Mononuclear cell (primary cell): ENCODE data around the gene ZNF460. TPM values are rescaled to one million over a fixed set of nuclear protein-coding genes. Genes with fewer than 3 reads are reported as not detected.

Source experiments
- total RNA-seq: library from RNA; depleted of rRNA; stranded (reverse); fragments of >200 nt; gene quantifications from one replicate; pipeline ENCODE4 v1.2.3, GENCODE V29; 2012

Gene ZNF460
- total RNA-seq, 1 donor = 90.5 TPM

Other genes starting within 250 kb of the ZNF460 start
- not detected for gene USP29, start 160.5 kb upstream of the ZNF460 start, total RNA-seq
- gene ZIM3, start 135.3 kb upstream of the ZNF460 start, total RNA-seq = 0.10 TPM
- not detected for gene DUXA, start 113.0 kb upstream of the ZNF460 start, total RNA-seq
- 37.5 TPM for gene ZNF264, start 89.0 kb upstream of the ZNF460 start, total RNA-seq
- gene AURKC, start 49.5 kb upstream of the ZNF460 start, total RNA-seq = 0.31 TPM
- 78.5 TPM for gene ZNF805, start 39.9 kb upstream of the ZNF460 start, total RNA-seq
- gene ZNF543, start 40.0 kb downstream of the ZNF460 start, total RNA-seq = 5.6 TPM
- gene ZNF304, start 70.8 kb downstream of the ZNF460 start, total RNA-seq = 4.5 TPM
- 10.9 TPM for gene TRAPPC2B, start 83.1 kb downstream of the ZNF460 start, total RNA-seq
- 1.0 TPM for gene ZNF547, start 83.1 kb downstream of the ZNF460 start, total RNA-seq
- 46.3 TPM for gene ZNF548, start 109.4 kb downstream of the ZNF460 start, total RNA-seq
- gene ZNF17, start 130.7 kb downstream of the ZNF460 start, total RNA-seq = 8.1 TPM
- gene ZNF749, start 154.8 kb downstream of the ZNF460 start, total RNA-seq = 5.0 TPM
- gene VN1R1, start 176.7 kb downstream of the ZNF460 start, total RNA-seq = 0.21 TPM
- 2.6 TPM for gene ZNF772, start 197.1 kb downstream of the ZNF460 start, total RNA-seq
- gene ZNF419, start 207.3 kb downstream of the ZNF460 start, total RNA-seq = 7.6 TPM
- 11.3 TPM for gene ZNF773, start 219.5 kb downstream of the ZNF460 start, total RNA-seq
- 8.1 TPM for gene ZNF549, start 246.9 kb downstream of the ZNF460 start, total RNA-seq